Muscle of leg (tissue), 11 donors: ENCODE measurements around the gene LY6G6C. TPM values are rescaled to one million over a fixed set of nuclear protein-coding genes. Genes with fewer than 3 reads are reported as not detected.
"Not testable (repeated sequence)": the region's sequence is repeated elsewhere in the genome, so short reads cannot be mapped to it uniquely, and the experiment has no call there.

Experiments
- DNase-seq: peaks from one replicate; pipeline ENCODE4 v3.0.0; 2013
- H3K27ac ChIP-seq: one replicate; pipeline ENCODE4 v1.5.1; 2013; ENCODE audit warnings: mild to moderate bottlenecking, low read length, control low read depth
- H3K27me3 ChIP-seq: one replicate; pipeline ENCODE4 v1.6.1; 2013; ENCODE audit warnings: low read length; ENCODE audit not compliant: control insufficient read depth, insufficient read depth
- H3K36me3 ChIP-seq: one replicate; pipeline ENCODE4 v1.6.1; 2013; ENCODE audit warnings: low read length; ENCODE audit not compliant: control insufficient read depth, insufficient read depth
- H3K4me1 ChIP-seq: one replicate; pipeline ENCODE4 v1.6.1; 2013; ENCODE audit warnings: low read length; ENCODE audit not compliant: control insufficient read depth, insufficient read depth
- H3K4me3 ChIP-seq: one replicate; pipeline ENCODE4 v1.5.1; 2013; ENCODE audit warnings: low read length, control low read depth
- H3K9me3 ChIP-seq: replicated peaks from 2 replicates; pipeline ENCODE4 v1.6.1; 2013; ENCODE audit warnings: low read depth, low read length; ENCODE audit not compliant: control insufficient read depth
- WGBS: methylation state at CpG from one replicate; pipeline ENCODE4 v1.1.5; 2013; ENCODE audit warnings: missing lambda C conversion rate; ENCODE audit not compliant: insufficient coverage; 5-methylcytosine and 5-hydroxymethylcytosine counted together
- polyA plus RNA-seq, 8 donors: library from polyadenylated mRNA; unstranded; fragments of 120-200 nt; gene quantifications; one replicate each; pipeline versions ENCODE4 v1.2.1 to v1.2.3, GENCODE V29; 2013; ENCODE audit warnings: inconsistent platforms in 1 of 8, low replicate concordance in 1 of 8; ENCODE audit not compliant: insufficient read length in 8 of 8, insufficient read depth in 1 of 8
- total RNA-seq: library from RNA; stranded (reverse); fragments of 120-200 nt; gene quantifications from one replicate; pipeline ENCODE4 v1.2.4, GENCODE V29; 2013

Gene LY6G6C
- total and polyA plus RNA-seq, 9 donors, result 0.09 to 1.2 (median 0.35) TPM; not detected in 1

GRCh38 chr6:31715022-31715958, 6.3 kb downstream of the LY6G6C start, which contains the start of gene LY6G6D:
TSS of gene LY6G6D (plus strand) at chr6:31715348. CDS start at chr6:31715356, 8 bp downstream.
- Histone ChIP-seq H3K4me1 (peaks cover 18% of the 10 kb centered on the region), H3K36me3 (no peaks in the 10 kb centered on the region), H3K27ac (no peak within 1 kb of the TSS), H3K27me3 (no peaks in the 10 kb centered on the region), H3K9me3 (no peaks in the 10 kb centered on the region), H3K4me3 (no peak within 1 kb of the TSS)
- DNase-seq, result peak; percentile 47
- 27% methylated on average over 10 of the region's 16 CpGs for WGBS

GRCh38 chr6:31713991-31714684, 7.4 kb downstream of the LY6G6C start:
- Histone ChIP-seq H3K36me3 (no peaks in the 10 kb centered on the region), H3K4me1 (peaks cover 18% of the 10 kb centered on the region), H3K27me3 (no peaks in the 10 kb centered on the region), H3K4me3 (no peak overlapping the region), H3K27ac (no peak overlapping the region), H3K9me3 (no peaks in the 10 kb centered on the region)
- DNase-seq, result no peak
- WGBS, result 44% methylated on average over 3 of the region's 5 CpGs

GRCh38 chr6:31713465-31713864, 8.1 kb downstream of the LY6G6C start:
- no peak overlapping the region for H3K4me3 ChIP-seq
- no peak overlapping the region for H3K27ac ChIP-seq
- H3K9me3 ChIP-seq, result no peaks in the 10 kb centered on the region
- 40% methylated on average over 1 of the region's 4 CpGs for WGBS
- no peaks in the 10 kb centered on the region for H3K36me3 ChIP-seq
- DNase-seq, result no peak
- H3K27me3 ChIP-seq, result no peaks in the 10 kb centered on the region
- H3K4me1 ChIP-seq, result peaks cover 18% of the 10 kb centered on the region

GRCh38 chr6:31712296-31712695, 9.2 kb downstream of the LY6G6C start:
- peaks cover 18% of the 10 kb centered on the region for H3K4me1 ChIP-seq
- no peaks in the 10 kb centered on the region for H3K9me3 ChIP-seq
- WGBS, result 97% methylated on average over 7 of the region's 8 CpGs
- no peak overlapping the region for H3K27ac ChIP-seq
- H3K36me3 ChIP-seq, result no peaks in the 10 kb centered on the region
- no peaks in the 10 kb centered on the region for H3K27me3 ChIP-seq
- no peak overlapping the region for H3K4me3 ChIP-seq
- DNase-seq, result no peak

GRCh38 chr6:31711233-31711632, 10.3 kb downstream of the LY6G6C start:
- Histone ChIP-seq H3K36me3 (no peaks in the 10 kb centered on the region), H3K4me3 (no peak overlapping the region), H3K27ac (no peak overlapping the region), H3K4me1 (peaks cover 18% of the 10 kb centered on the region), H3K27me3 (no peaks in the 10 kb centered on the region), H3K9me3 (no peaks in the 10 kb centered on the region)
- WGBS, result no CpG with 5 or more reads among the region's 8 CpGs
- no peak for DNase-seq

DNA sequence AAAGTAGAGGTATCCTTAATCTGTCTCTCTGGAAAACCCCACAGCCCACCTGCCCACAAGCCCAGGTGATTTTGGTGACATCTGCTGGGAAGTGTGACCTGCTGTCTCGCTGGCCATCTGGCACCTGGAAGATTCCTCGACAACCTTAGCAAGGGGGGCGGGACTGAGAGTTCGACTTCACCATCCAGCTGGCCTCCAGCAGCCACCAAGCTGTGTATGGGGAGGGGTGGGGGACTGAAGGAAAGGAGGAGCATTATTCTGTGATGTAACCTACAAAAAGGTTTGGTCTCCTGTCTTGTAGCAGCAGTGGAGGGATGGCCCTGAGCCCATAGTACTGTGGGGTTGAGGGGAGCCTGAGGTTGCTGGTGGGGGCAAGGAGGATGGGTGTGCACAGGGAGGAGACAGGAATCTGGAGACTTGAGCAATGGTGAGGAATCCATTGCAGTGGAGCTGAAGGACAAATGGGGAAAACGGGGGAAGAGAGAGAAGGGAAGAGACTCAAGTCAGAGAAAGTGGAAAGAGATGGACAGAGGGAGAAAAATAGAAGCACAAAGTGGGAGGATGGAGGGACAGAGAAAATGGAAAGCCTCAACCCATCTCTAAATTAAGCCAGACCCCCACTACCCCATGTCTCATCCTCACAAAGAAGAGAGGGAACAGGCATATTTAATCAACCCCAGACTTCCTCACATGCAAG, 10.9 kb downstream of the LY6G6C start:
- no peak overlapping the region for H3K4me3 ChIP-seq
- H3K36me3 ChIP-seq, result no peaks in the 10 kb centered on the region
- no peaks in the 10 kb centered on the region for H3K27me3 ChIP-seq
- 59% methylated on average over 3 of the region's 5 CpGs for whole genome bisulfite sequencing
- peaks cover 18% of the 10 kb centered on the region for H3K4me1 ChIP-seq
- DNase-seq, result no peak
- no peak overlapping the region for H3K27ac ChIP-seq
- H3K9me3 ChIP-seq, result no peaks in the 10 kb centered on the region

- not testable (repeated sequence) for H3K36me3 ChIP-seq, H3K4me3 ChIP-seq, H3K27ac ChIP-seq, H3K27me3 ChIP-seq, H3K4me1 ChIP-seq, H3K9me3 ChIP-seq, DNase-seq
- WGBS, result 84% methylated on average over 8 of the region's 11 CpGs
Observed at GRCh38 chr6:31709157-31709556, 12.4 kb downstream of the LY6G6C start.

- H3K9me3 ChIP-seq, result no peaks in the 10 kb centered on the region
- peaks cover 5% of the 10 kb centered on the region for H3K4me1 ChIP-seq
- H3K36me3 ChIP-seq, result no peaks in the 10 kb centered on the region
- no peak overlapping the region for H3K4me3 ChIP-seq
- H3K27ac ChIP-seq, result no peak overlapping the region
- H3K27me3 ChIP-seq, result no peaks in the 10 kb centered on the region
- 94% methylated on average over 2 of the region's 3 CpGs for WGBS
- DNase-seq, result no peak
Observed at GRCh38 chr6:31708224-31708623, 13.3 kb downstream of the LY6G6C start.

DNA sequence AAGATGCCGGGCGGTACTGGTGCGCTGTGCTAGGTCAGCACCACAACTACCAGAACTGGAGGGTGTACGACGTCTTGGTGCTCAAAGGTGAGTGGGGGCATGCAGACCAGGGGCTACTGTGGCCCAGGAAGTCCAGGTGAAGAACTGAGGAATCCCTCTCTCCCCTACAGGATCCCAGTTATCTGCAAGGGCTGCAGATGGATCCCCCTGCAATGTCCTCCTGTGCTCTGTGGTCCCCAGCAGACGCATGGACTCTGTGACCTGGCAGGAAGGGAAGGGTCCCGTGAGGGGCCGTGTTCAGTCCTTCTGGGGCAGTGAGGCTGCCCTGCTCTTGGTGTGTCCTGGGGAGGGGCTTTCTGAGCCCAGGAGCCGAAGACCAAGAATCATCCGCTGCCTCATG, 13.8 kb downstream of the LY6G6C start:
- H3K36me3 ChIP-seq, result no peaks in the 10 kb centered on the region
- no peaks in the 10 kb centered on the region for H3K9me3 ChIP-seq
- H3K27ac ChIP-seq, result no peak overlapping the region
- no peaks in the 10 kb centered on the region for H3K27me3 ChIP-seq
- WGBS, result 81% methylated on average over 5 of the region's 10 CpGs
- H3K4me1 ChIP-seq, result peaks cover 5% of the 10 kb centered on the region
- H3K4me3 ChIP-seq, result no peak overlapping the region
- no peak for DNase-seq

- Histone ChIP-seq H3K27me3 (no peaks in the 10 kb centered on the region), H3K9me3 (no peaks in the 10 kb centered on the region), H3K27ac (no peak within 1 kb of the TSS), H3K4me1 (peaks cover 11% of the 10 kb centered on the region), H3K36me3 (no peaks in the 10 kb centered on the region), H3K4me3 (no peak within 1 kb of the TSS)
- 50% methylated on average over 2 of the region's 3 CpGs for WGBS
- no peak for DNase-seq
Observed at GRCh38 chr6:31706599-31706998, 14.9 kb downstream of the LY6G6C start, which contains the start of gene LY6G6F. TSS of gene LY6G6F (plus strand) at chr6:31706866. CDS start at chr6:31706907, 41 bp downstream.
